GM12873 (cell line): ENCODE measurements around the gene PILRA.

Experiments
- TF ChIP-seq, protein P1 (sequence below): IDR thresholded peaks from 2 replicates; pipeline ENCODE4 v1.5.1; 2012; ENCODE audit warnings: low read depth, mild to moderate bottlenecking, moderate library complexity, low read length, control low read depth; ENCODE audit not compliant: insufficient read depth; ENCODE audit errors: missing control alignments

PILRA gene

DNA sequence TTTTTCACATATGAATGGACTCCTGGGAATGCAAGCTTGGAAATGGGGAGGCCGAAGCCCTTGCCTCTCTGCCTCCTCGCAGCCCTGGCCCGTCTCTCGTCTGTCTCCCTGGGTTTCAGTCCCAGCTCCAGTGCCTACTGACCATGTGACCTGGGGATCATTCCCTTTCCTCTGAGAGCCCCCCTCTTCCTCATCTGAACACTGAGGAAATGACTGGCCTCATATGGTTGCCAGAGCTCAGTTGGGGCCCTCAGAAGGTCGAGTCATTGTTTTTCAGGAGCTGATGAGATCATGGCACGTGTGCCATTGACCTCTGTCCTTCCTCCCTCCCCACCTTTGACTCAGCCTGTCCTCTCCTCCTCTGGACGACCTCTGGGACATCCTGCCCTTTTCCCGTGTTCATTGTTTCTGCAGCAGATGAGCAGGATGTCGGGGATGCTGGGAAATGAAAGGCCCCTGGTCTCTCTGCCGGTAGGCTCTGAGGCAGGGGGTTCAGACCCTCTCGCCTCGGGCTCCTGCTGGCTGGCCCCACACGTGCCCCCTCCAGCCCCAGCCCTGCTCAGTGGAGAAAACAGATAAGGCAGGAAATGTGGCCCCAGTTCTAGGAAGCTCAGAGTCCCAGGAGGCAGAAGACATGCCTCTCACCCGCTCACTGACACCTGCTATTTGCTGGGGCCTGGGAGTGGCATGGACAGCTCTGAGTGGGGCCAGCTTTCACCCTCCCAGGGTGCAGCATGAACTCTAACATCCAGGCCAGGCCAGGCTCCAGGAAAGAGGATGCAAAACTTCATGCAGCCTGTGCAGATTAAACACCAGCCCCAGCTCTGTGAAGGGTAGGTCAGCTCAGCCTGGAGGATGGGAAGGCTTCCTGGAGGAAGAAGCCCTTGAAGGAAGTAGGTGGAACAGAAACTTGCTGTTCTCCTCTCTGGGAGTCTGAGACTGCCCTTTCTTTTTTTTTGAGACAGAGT is 71.3 kb downstream of the PILRA start:
- TF ChIP-seq, protein P1, sequence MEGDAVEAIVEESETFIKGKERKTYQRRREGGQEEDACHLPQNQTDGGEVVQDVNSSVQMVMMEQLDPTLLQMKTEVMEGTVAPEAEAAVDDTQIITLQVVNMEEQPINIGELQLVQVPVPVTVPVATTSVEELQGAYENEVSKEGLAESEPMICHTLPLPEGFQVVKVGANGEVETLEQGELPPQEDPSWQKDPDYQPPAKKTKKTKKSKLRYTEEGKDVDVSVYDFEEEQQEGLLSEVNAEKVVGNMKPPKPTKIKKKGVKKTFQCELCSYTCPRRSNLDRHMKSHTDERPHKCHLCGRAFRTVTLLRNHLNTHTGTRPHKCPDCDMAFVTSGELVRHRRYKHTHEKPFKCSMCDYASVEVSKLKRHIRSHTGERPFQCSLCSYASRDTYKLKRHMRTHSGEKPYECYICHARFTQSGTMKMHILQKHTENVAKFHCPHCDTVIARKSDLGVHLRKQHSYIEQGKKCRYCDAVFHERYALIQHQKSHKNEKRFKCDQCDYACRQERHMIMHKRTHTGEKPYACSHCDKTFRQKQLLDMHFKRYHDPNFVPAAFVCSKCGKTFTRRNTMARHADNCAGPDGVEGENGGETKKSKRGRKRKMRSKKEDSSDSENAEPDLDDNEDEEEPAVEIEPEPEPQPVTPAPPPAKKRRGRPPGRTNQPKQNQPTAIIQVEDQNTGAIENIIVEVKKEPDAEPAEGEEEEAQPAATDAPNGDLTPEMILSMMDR, result no peak

DNA sequence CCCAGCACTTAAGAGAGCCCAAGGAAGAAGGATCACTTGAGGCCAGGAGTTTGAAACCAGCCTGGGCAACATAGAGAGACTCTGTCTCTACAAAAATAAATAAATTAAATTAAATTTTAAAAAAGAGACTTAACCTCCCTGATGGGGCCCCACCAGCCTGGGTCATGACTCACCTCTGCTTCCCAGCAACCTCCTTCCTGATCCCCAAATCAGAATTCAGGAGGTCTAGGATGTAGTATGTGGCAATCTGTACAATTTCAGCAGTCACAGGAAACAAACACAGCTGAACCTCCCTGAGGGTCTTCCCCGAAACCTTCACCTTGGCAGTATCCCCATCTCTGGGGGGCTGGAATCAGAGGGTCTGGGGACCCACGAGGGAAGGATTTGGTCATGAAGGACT is 72.8 kb downstream of the PILRA start:
- TF ChIP-seq, protein P1, result no peak

DNA sequence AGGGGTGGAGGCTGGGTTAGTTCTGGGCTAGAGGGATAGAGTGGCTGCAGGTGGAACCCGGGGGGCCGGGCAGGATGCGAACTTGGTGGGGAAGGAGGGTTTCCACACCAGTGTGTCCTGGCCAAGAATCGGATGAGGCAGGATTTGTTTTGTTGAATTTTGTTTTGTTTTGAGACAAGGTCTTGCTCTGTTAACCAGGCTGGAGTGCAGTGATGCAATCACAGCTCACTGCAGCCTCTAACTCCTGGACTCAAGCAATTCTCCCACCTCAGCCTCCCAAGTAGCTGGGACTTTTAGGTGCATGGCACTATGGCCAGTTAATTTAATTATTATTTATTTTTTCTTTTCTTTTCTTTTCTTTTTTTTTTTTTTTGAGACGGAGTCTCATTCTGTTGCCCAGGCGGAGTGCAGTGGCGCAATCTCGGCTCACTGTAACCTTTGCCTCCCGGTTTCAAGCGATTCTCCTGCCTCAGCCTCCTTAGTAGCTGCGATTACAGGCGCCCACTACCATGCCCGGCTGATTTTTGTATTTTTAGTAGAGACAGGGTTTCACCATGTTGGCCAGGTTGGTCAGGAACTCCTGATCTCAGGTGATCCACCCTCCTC is 76.0 kb downstream of the PILRA start:
- TF ChIP-seq, protein P1, result no peak
